Endothelial cell of umbilical vein (primary cell): ENCODE data around the gene ANKDD1B. TPM values are rescaled to one million over a fixed set of nuclear protein-coding genes. Genes with fewer than 3 reads are reported as not detected.

Experiments used
- BruUV-seq: library from RNA; stranded (reverse); fragments of 400-500 nt; replicated peaks from 2 replicates; lab custom pipeline; 2021; lab: Mats Ljungman, UMichigan
- CTCF ChIA-PET: fragments of 300-600, 350-600 bp; sonication (Branson Sonifier 250); formaldehyde crosslinking; loops from one replicate; lab custom pipeline; 2021; ENCODE audit warnings: antibody characterized with exemption, inconsistent platforms; lab: Charles Lee
- POLR2A ChIA-PET: fragments of 300-600, 350-600 bp; sonication (Branson Sonifier 250); formaldehyde crosslinking; loops from one replicate; lab custom pipeline; 2021; ENCODE audit warnings: antibody characterized with exemption, inconsistent platforms; lab: Charles Lee
- DNase-seq: peaks from one replicate; pipeline ENCODE4 v3.0.0-alpha.2; 2011; ENCODE audit warnings: low read depth, low spot score
- FAIRE-seq: peaks from 2 replicates; lab custom pipeline; 2011; peaks lifted over from hg19 to GRCh38; lab: Jason Lieb, UNC
- H2AFZ ChIP-seq: 2 replicates; pipeline ENCODE4 v1.6.0; 2012; ENCODE audit warnings: low read depth, low read length, control low read depth, inconsistent platforms
- H3K27ac ChIP-seq: 2 replicates; pipeline ENCODE4 v1.5.1; 2011; ENCODE audit warnings: low read depth, mild to moderate bottlenecking, control low read depth, low read length, moderate library complexity; ENCODE audit not compliant: insufficient read depth
- H3K27me3 ChIP-seq, 2 experiments: 2 replicates each; pipeline versions ENCODE4 v1.6.0 to v1.6.1; 2011; ENCODE audit warnings: low read length in 2 of 2, mixed read lengths in 1 of 2; ENCODE audit not compliant: control insufficient read depth in 2 of 2, insufficient read depth in 2 of 2
- H3K36me3 ChIP-seq, 2 experiments: 2 replicates in 1 of 2; 3 replicates in 1 of 2; pipeline ENCODE4 v1.5.1; 2011; ENCODE audit warnings: low read length in 2 of 2, mild to moderate bottlenecking in 1 of 2, moderate library complexity in 1 of 2; ENCODE audit not compliant: control insufficient read depth in 2 of 2, insufficient read depth in 2 of 2; ENCODE audit errors: extremely low read depth in 1 of 2
- H3K4me1 ChIP-seq: 3 replicates; pipeline ENCODE4 v1.5.1; 2011; ENCODE audit warnings: mild to moderate bottlenecking, low read length; ENCODE audit not compliant: control insufficient read depth, insufficient read depth; ENCODE audit errors: extremely low read depth
- H3K4me2 ChIP-seq: 2 replicates; pipeline ENCODE4 v1.6.1; 2011; ENCODE audit warnings: low read length, control low read depth, mixed read lengths; ENCODE audit not compliant: insufficient read depth
- H3K4me3 ChIP-seq, 3 experiments: fragments of 200-600 bp in 1 of 3; sonication (generic), shearing (Covaris generic) in 1 of 3; replicated peaks in 1 of 3; 2 replicates each; pipeline ENCODE4 v1.5.1; 2011 to 2016; ENCODE audit warnings: control low read depth in 3 of 3, low read length in 3 of 3, mild to moderate bottlenecking in 2 of 3, inconsistent platforms in 1 of 3, low read depth in 1 of 3, moderate library complexity in 1 of 3; ENCODE audit not compliant: insufficient read depth in 1 of 3
- H3K79me2 ChIP-seq: 2 replicates; pipeline ENCODE4 v1.6.0; 2012; ENCODE audit warnings: low read length, inconsistent platforms; ENCODE audit not compliant: control insufficient read depth, insufficient read depth
- H3K9ac ChIP-seq: replicated peaks from 2 replicates; pipeline ENCODE3; 2011; ENCODE audit warnings: low read length, control low read depth; ENCODE audit not compliant: insufficient read depth; ENCODE audit errors: extremely low read depth
- H3K9me1 ChIP-seq: replicated peaks from 3 replicates; pipeline ENCODE4 v1.6.0; 2011; ENCODE audit warnings: mild to moderate bottlenecking, low read length; ENCODE audit not compliant: control insufficient read depth, insufficient read depth; ENCODE audit errors: extremely low read depth
- H3K9me3 ChIP-seq: replicated peaks from 2 replicates; pipeline ENCODE4 v1.5.1; 2012; ENCODE audit warnings: low read length, inconsistent platforms; ENCODE audit not compliant: control insufficient read depth, insufficient read depth
- H4K20me1 ChIP-seq: replicated peaks from 2 replicates; pipeline ENCODE3; 2011; ENCODE audit warnings: mild to moderate bottlenecking, low read length; ENCODE audit not compliant: control insufficient read depth, insufficient read depth; ENCODE audit errors: extremely low read depth
- EZH2 ChIP-seq: IDR thresholded peaks from 2 replicates; pipeline ENCODE4 v1.6.1; 2012; ENCODE audit warnings: borderline replicate concordance, low read depth, mild to moderate bottlenecking, moderate library complexity, low read length, inconsistent platforms; ENCODE audit not compliant: severe bottlenecking
- GATA2 ChIP-seq: IDR thresholded peaks from 2 replicates; pipeline ENCODE4 v1.7.0; 2011; ENCODE audit warnings: low read depth, mild to moderate bottlenecking, moderate library complexity, mixed read lengths, low read length; ENCODE audit not compliant: insufficient read length, insufficient read depth
- JUN ChIP-seq: IDR thresholded peaks from 2 replicates; pipeline ENCODE4 v1.6.1; 2011; ENCODE audit warnings: borderline replicate concordance, low read depth; ENCODE audit not compliant: insufficient read length, insufficient read depth
- MYC ChIP-seq: IDR thresholded peaks from one replicate; pipeline ENCODE4 v1.6.1; 2011; ENCODE audit warnings: mild to moderate bottlenecking, low read depth, low read length
- POLR2A ChIP-seq: IDR thresholded peaks from 2 replicates; pipeline ENCODE4 v1.6.1; 2012; ENCODE audit warnings: low read depth, mild to moderate bottlenecking, control low read depth, low read length
- POLR2AphosphoS5 ChIP-seq: IDR thresholded peaks from 2 replicates; pipeline ENCODE4 v1.6.1; 2012; ENCODE audit warnings: low read depth, mild to moderate bottlenecking, control low read depth, low read length, moderate library complexity; ENCODE audit not compliant: insufficient read depth
- dilution Hi-C: fragments of 300-500 bp; cut with MboI; formaldehyde crosslinking; loops from one replicate; pipeline ENCODE4 v1.15.0; 2019; ENCODE audit warnings: low sequenced_read_pairs; ENCODE audit not compliant: extremely low pct_ligation_motif_present
- intact Hi-C: fragments of 100-400 bp; cut with micrococcal nuclease; formaldehyde crosslinking; loops from one replicate; pipeline ENCODE4 v1.10.0; 2022
- polyA plus RNA-seq, 4 experiments: library from polyadenylated mRNA; depleted of rRNA in 3 of 4; stranded (reverse) in 3 of 4; unstranded in 1 of 4; fragments of >200 nt; gene quantifications; 2 replicates each; pipeline versions ENCODE4 v1.2.1 to v1.2.3, GENCODE V29; 2011 to 2012; ENCODE audit warnings: missing spikeins in 1 of 4
- total RNA-seq: library from RNA; stranded (reverse); gene quantifications from 2 replicates; pipeline ENCODE4 v1.2.3, GENCODE V29; 2021
- TF ChIP-seq, protein P1 (sequence below), 2 donors: IDR thresholded peaks; 1 replicate in 1 of 2; 2 replicates in 1 of 2; pipeline ENCODE4 v1.5.1; 2011; ENCODE audit warnings: low read length in 2 of 2, mild to moderate bottlenecking in 2 of 2, moderate library complexity in 2 of 2, control low read depth in 1 of 2, inconsistent platforms in 1 of 2, low read depth in 1 of 2; ENCODE audit not compliant: insufficient read depth in 1 of 2; ENCODE audit errors: extremely low read depth in 1 of 2
- TF ChIP-seq, protein P2 (sequence below): IDR thresholded peaks from 2 replicates; pipeline ENCODE4 v1.6.1; 2011; ENCODE audit not compliant: insufficient read depth, insufficient read length

The ANKDD1B gene
- total and polyA plus RNA-seq, 2 donors (not counting 3 experiments of a cell fraction or from before 2014, with no cell fraction given) = 0.15 to 0.71 TPM

DNA sequence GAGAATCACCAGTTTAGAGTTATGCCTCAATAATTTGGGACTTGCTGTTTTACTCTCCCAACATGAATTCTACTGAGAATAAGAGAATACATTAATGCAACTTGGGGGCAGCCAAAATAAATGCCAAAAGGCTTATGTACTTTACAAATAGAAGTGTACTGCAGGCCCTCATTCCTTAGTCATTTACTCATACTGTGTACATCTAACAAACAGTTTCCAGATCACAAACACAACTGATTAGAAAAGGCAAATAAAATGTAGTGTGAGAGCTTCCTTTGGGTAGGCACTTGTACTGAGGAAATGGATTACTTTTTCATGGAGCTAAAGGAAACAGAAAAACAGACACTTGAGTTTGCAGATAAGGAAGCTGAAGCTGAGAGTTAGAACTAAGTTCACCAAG is 12.6 kb downstream of the ANKDD1B start:
- BruUV-seq = no TSS peak
- TF ChIP-seq, protein P1, sequence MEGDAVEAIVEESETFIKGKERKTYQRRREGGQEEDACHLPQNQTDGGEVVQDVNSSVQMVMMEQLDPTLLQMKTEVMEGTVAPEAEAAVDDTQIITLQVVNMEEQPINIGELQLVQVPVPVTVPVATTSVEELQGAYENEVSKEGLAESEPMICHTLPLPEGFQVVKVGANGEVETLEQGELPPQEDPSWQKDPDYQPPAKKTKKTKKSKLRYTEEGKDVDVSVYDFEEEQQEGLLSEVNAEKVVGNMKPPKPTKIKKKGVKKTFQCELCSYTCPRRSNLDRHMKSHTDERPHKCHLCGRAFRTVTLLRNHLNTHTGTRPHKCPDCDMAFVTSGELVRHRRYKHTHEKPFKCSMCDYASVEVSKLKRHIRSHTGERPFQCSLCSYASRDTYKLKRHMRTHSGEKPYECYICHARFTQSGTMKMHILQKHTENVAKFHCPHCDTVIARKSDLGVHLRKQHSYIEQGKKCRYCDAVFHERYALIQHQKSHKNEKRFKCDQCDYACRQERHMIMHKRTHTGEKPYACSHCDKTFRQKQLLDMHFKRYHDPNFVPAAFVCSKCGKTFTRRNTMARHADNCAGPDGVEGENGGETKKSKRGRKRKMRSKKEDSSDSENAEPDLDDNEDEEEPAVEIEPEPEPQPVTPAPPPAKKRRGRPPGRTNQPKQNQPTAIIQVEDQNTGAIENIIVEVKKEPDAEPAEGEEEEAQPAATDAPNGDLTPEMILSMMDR (IDR thresholded peaks at IDR 0.05; ENCODE audit: extremely low read depth in 1 of 2, insufficient read depth in 1 of 2, low read depth in 1 of 2, low read length in 2 of 2) = no peak
- TF ChIP-seq GATA2 (no peak), MYC (no peak), POLR2A (no peak), EZH2 (no peak), JUN (no peak), POLR2AphosphoS5 (no peak)
- TF ChIP-seq, protein P2, sequence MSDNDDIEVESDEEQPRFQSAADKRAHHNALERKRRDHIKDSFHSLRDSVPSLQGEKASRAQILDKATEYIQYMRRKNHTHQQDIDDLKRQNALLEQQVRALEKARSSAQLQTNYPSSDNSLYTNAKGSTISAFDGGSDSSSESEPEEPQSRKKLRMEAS = no peak
- Histone ChIP-seq H3K9me3 (no peaks in the 10 kb centered on the region), H3K27me3 (no peaks in the 10 kb centered on the region), H3K27ac (no peak overlapping the region), H3K9ac (no peak overlapping the region), H3K4me3 (no peak overlapping the region), H3K9me1 (no peaks in the 10 kb centered on the region), H4K20me1 (no peaks in the 10 kb centered on the region), H3K36me3 (no peaks in the 10 kb centered on the region), H2AFZ (peak overlapping the region; percentile 75), H3K79me2 (no peaks in the 10 kb centered on the region), H3K4me1 (peaks cover 2% of the 10 kb centered on the region), H3K4me2 (no peak overlapping the region)
- dilution Hi-C loops (no loop called here), intact Hi-C loops (no loop called here)
- CTCF ChIA-PET = interaction anchor here (0.7 to 2.2 kb wide), 4 partner anchors 9 to 57 kb away, joined by 3 to 4 read pairs (median 4); no protein-coding TSS in a partner anchor
- POLR2A ChIA-PET = no interaction called here
- peak; percentile 74 for FAIRE-seq
- peak; percentile 35 for DNase-seq
